NT2/D1 (cell line): ENCODE data around the gene FOXP4.

ENCODE experiments used
- YY1 ChIP-seq: IDR thresholded peaks from 2 replicates; pipeline ENCODE4 v1.6.1; 2011; ENCODE audit not compliant: insufficient read length, insufficient read depth
- ZNF274 ChIP-seq: IDR thresholded peaks from 2 replicates; pipeline ENCODE4 v1.6.1; 2011; ENCODE audit warnings: mild to moderate bottlenecking, low read depth, low read length

DNA sequence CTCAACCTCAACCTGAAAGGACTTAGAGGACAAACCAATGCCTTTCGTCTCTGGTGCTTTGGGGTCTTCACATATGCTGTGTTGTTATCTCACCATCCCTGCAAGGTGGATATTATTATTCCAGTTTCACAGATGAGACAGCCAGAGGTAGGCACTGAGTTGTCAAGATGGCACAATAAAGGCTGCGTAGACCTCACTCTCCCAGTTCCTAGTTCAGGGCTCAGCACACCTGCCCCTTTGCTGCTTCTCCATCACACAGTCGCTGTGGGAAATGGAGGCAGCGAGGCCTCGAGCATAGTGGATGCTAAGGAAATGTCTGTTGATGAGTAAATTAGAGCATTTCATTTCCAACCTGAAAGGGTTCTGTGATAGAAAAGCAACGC, 22.0 kb downstream of the FOXP4 start:
- TF ChIP-seq YY1 (no peak), ZNF274 (no peak)
